ENCODE data around the gene TNFRSF18.

DNA sequence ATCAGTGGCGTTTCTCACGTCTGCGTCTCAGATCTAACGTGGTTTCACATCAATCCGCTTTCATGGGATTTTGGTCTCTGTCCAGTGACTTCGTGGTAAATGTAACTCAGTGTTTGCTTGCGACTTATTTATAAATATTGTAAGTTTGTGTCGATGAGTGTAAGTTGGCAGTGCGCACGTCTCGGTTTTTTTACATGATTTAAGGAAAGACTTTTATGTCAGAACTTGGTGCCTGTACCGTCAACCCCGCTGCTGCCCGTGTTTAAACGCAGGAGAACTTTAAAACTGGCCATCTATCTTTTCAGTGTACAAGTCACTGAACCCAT, 27.1 kb upstream of the TNFRSF18 start:
- TF ChIP-seq POLR2AphosphoS5 (IDR thresholded peaks at IDR 0.05): no peak
- no peak for TF ChIP-seq TAF1 (IDR thresholded peaks at IDR 0.05; ENCODE audit: low read depth)
- TF ChIP-seq, protein P1, sequence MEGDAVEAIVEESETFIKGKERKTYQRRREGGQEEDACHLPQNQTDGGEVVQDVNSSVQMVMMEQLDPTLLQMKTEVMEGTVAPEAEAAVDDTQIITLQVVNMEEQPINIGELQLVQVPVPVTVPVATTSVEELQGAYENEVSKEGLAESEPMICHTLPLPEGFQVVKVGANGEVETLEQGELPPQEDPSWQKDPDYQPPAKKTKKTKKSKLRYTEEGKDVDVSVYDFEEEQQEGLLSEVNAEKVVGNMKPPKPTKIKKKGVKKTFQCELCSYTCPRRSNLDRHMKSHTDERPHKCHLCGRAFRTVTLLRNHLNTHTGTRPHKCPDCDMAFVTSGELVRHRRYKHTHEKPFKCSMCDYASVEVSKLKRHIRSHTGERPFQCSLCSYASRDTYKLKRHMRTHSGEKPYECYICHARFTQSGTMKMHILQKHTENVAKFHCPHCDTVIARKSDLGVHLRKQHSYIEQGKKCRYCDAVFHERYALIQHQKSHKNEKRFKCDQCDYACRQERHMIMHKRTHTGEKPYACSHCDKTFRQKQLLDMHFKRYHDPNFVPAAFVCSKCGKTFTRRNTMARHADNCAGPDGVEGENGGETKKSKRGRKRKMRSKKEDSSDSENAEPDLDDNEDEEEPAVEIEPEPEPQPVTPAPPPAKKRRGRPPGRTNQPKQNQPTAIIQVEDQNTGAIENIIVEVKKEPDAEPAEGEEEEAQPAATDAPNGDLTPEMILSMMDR (IDR thresholded peaks at IDR 0.05; ENCODE audit: poor library complexity, severe bottlenecking): no peak
- no peak for TF ChIP-seq REST (IDR thresholded peaks at IDR 0.05; ENCODE audit: borderline replicate concordance)

Measured in neural cell (in vitro differentiated cells).